Measurements from ENCODE around the gene LGALS3BP.

Gene LGALS3BP

DNA sequence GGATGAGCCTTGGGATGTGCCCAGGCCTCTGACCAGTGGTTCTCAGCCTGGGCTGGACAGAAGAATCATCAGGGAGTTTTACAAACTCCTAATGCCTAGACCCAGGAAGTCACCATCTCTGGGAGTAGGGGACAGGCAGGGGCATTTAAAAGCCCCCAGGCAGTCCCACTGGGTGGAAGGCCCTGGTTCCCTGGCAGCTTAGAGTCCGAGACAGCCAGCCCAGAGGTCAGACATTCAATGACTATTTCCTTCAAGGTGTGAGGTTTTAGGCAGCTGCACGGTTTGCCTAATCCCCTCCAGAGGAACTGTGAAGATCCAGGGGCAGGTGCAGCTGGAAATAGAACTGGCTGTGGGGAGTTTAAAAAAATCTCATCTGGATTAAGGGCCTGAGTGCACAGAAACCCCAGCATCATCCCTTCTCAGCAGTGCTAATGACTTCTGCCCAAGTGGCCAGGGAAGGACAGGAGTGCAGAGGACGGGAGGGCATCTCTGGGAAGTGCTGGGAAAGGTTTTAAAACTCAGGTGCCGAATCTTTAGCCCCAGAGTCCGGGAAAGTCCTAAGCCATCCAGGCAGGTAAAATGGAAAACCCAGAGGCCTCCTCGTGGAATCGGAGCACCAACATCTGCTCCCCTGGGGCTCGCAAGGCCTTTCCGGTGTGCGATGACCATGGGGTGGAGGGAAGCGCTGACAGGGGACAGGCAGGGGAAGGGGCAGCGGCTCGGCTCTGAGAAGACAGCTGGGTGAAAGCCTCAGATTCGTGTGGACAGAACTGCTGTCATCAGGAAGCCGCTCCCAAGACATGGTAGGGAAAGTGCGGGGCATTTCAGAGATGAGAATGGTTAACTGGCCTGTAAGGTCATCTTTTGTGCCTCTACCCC is 1.5 kb upstream of the LGALS3BP start:
- peaks cover 27% of the 10 kb centered on the region for H3K4me1 Mint-ChIP-seq
- no peaks in the 10 kb centered on the region for H3K36me3 Mint-ChIP-seq
- H3K4me3 Mint-ChIP-seq, result no peak overlapping the region
- no peak overlapping the region for H3K27ac Mint-ChIP-seq
- no peaks in the 10 kb centered on the region for H3K27me3 Mint-ChIP-seq
- H3K9me3 Mint-ChIP-seq, result no peaks in the 10 kb centered on the region

DNA sequence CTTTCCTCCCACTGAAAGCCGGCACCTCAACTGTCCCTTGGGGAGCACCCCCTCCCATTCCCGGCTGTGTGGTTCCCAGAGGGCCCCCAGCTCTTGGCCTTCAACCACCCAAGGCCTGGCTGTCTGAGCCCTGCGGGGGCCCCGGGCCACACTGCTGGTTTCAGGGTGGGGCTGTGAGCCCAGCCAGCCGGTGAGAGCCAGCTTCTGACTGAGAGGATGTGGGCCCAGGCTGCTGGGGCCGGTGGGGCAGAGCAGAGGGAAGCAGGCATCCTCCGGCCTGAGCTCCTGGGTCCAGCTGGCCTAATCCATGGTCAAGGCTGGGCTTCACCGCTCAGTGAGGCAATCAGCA is 875 bp upstream of the LGALS3BP start:
- H3K4me1 Mint-ChIP-seq, result peaks cover 26% of the 10 kb centered on the region
- H3K9me3 Mint-ChIP-seq, result no peaks in the 10 kb centered on the region
- no peaks in the 10 kb centered on the region for H3K27me3 Mint-ChIP-seq
- no peaks in the 10 kb centered on the region for H3K36me3 Mint-ChIP-seq
- peak overlapping the region; percentile 23 for H3K4me3 Mint-ChIP-seq
- H3K27ac Mint-ChIP-seq, result no peak overlapping the region

GRCh38 chr17:78977997-78978973 is 1.4 kb downstream of the LGALS3BP start:
- peak overlapping the region; percentile 79 for H3K4me3 Mint-ChIP-seq
- H3K27me3 Mint-ChIP-seq, result no peaks in the 10 kb centered on the region
- H3K27ac Mint-ChIP-seq, result peak overlapping the region; percentile 74
- no peaks in the 10 kb centered on the region for H3K9me3 Mint-ChIP-seq
- H3K36me3 Mint-ChIP-seq, result no peaks in the 10 kb centered on the region
- H3K4me1 Mint-ChIP-seq, result peaks cover 26% of the 10 kb centered on the region

GRCh38 chr17:78977681-78977943 is 2.1 kb downstream of the LGALS3BP start:
- Mint-ChIP-seq H3K4me1 (peaks cover 26% of the 10 kb centered on the region), H3K4me3 (peak overlapping the region; percentile 68), H3K27ac (no peak overlapping the region), H3K36me3 (no peaks in the 10 kb centered on the region), H3K9me3 (no peaks in the 10 kb centered on the region), H3K27me3 (no peaks in the 10 kb centered on the region)

- Mint-ChIP-seq H3K27ac (no peak overlapping the region), H3K9me3 (no peaks in the 10 kb centered on the region), H3K4me3 (peak overlapping the region; percentile 68), H3K36me3 (no peaks in the 10 kb centered on the region), H3K4me1 (peaks cover 26% of the 10 kb centered on the region), H3K27me3 (no peaks in the 10 kb centered on the region)
Measured at GRCh38 chr17:78976907-78977680, 2.6 kb downstream of the LGALS3BP start.

DNA sequence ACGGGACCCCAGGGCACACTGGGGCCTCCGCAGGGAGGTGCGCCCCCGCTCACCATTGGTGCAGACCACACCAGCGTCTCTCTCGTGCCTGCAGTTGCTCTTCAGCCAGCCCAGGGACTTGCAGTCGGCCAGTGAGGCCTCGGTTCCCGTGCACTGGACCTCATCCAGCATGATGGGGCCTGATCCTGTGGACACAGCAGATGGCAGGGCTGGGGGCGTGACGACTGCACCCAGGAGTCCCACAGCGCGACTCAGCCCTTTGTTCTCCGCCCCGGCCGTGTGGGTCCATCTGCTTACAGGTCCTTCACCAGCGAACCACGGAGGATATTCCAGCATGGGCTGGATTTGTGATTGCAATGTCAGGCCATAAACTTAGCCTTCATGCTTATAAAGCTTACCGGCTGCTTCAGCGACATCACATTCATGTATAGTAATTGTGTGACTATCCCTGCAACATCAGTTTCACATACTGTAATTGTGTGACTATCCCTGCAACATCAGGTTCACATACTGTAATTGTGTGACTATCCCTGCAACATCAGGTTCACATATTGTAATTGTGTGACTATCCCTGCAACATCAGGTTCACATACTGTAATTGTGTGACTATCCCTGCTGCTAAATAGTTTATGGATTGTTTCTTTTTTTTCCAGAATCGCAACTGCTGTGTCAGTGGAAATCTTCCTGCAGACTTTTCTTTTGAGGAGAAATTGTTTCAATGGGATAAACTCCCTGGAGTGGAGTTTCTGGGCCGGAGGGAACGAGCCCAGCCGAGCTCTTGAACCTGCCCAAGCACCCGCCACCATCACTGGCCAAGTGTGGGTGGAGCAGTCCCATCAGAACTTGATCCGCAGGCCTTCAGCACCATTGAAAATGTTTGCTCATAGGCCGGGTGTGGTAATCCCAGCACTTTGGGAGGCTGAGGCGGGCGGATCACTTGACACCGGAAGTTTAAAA is 4.8 kb downstream of the LGALS3BP start:
- peaks cover 38% of the 10 kb centered on the region for H3K4me1 Mint-ChIP-seq
- no peak overlapping the region for H3K27ac Mint-ChIP-seq
- H3K36me3 Mint-ChIP-seq, result peaks cover 1% of the 10 kb centered on the region
- no peaks in the 10 kb centered on the region for H3K9me3 Mint-ChIP-seq
- H3K27me3 Mint-ChIP-seq, result no peaks in the 10 kb centered on the region
- H3K4me3 Mint-ChIP-seq, result no peak overlapping the region

DNA sequence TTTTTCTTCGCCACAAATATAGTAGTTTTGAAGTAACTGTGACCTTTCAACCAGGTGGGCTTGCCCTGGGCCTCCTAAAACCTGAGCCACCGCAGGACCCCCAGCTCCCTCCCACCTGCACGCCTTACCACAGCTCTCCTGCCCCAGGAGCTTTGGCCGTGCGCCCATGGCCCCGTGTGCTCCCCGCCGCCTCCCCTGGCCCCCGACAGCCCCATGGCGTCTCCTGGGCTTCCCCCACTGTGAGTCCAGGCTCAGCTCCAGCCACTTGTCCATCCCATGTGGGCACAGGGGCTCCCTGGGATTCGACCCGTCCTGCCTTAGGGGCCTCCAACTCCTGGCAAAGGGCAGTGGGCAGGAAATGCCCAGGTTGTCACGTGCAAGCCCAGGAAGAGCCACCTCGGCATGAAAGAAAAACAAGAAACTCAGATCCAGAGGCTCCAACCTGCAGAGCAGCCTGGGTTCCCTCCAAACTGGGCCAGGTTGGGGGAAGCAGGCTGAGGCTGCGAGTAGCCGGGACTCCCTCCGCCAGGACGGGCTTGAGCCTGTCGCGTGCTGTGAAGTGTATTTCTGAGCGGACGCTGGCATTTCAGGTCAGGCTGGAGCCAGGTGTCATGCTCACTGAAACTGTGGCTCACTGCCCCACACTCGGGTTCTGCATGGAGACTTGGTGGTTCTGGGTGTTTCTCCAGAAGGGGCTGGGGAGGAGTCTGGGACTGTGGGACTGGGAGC is 5.8 kb downstream of the LGALS3BP start:
- Mint-ChIP-seq H3K36me3 (peaks cover 1% of the 10 kb centered on the region), H3K4me3 (no peak overlapping the region), H3K9me3 (no peaks in the 10 kb centered on the region), H3K4me1 (peaks cover 35% of the 10 kb centered on the region), H3K27ac (no peak overlapping the region), H3K27me3 (no peaks in the 10 kb centered on the region)

DNA sequence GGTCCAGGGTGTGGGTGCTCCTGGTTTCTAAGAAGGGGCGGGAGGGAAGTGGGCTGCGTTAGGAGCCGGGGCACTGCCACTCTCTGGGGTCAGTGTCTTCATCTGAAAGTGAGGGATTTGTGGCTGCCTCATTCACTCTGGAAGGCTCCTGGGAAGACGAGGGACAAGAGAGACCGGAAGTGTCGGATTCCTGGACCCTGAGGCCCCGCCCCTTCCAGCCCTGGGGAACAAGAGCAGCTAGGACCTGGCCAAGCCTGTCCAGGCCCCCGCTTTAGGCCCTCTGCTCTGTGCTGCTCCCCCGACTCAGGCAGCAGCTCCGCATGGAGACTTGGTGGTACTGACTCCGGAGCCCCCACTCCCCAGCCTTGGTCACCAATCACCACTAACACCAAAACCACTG is 6.5 kb downstream of the LGALS3BP start:
- H3K9me3 Mint-ChIP-seq, result no peaks in the 10 kb centered on the region
- H3K27me3 Mint-ChIP-seq, result no peaks in the 10 kb centered on the region

DNA sequence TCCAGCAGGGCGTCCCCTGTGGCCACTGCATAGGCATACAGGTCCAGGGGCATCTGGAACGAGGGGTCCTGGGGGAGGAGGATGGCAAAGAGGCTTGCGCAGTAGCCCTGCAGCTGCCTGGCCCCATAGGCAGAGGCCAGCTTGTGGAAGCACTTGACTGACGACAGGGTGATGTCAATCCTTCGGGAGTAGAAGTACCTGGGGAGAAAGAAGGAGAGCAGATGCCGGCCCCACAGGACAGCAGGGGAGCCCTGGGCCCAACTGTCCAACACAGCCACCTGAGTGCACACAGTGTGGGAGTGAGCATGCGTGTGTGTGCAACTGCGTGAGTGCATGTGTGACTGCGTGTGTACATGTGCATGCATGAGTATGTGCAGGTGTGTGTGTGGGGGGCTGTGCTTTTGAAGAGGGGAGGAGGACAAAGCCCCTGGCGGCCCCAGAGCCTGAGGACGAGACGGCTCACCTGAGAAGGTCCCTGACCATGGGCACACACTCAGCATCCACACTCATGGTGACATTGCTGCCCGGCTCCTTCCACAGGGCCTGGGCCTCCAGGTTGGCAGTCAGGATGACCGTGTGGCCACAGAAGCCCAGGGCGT is 7.1 kb downstream of the LGALS3BP start:
- Mint-ChIP-seq H3K4me3 (no peak overlapping the region), H3K27me3 (no peaks in the 10 kb centered on the region), H3K9me3 (no peaks in the 10 kb centered on the region), H3K27ac (peak overlapping the region; percentile 77), H3K36me3 (peaks cover 1% of the 10 kb centered on the region), H3K4me1 (peaks cover 27% of the 10 kb centered on the region)

More for the DNA sequence above, 6.5 kb downstream of the LGALS3BP start:
- Mint-ChIP-seq H3K4me1 (peaks cover 33% of the 10 kb centered on the region), H3K4me3 (no peak overlapping the region), H3K27ac (no peak overlapping the region), H3K36me3 (peaks cover 1% of the 10 kb centered on the region)

DNA sequence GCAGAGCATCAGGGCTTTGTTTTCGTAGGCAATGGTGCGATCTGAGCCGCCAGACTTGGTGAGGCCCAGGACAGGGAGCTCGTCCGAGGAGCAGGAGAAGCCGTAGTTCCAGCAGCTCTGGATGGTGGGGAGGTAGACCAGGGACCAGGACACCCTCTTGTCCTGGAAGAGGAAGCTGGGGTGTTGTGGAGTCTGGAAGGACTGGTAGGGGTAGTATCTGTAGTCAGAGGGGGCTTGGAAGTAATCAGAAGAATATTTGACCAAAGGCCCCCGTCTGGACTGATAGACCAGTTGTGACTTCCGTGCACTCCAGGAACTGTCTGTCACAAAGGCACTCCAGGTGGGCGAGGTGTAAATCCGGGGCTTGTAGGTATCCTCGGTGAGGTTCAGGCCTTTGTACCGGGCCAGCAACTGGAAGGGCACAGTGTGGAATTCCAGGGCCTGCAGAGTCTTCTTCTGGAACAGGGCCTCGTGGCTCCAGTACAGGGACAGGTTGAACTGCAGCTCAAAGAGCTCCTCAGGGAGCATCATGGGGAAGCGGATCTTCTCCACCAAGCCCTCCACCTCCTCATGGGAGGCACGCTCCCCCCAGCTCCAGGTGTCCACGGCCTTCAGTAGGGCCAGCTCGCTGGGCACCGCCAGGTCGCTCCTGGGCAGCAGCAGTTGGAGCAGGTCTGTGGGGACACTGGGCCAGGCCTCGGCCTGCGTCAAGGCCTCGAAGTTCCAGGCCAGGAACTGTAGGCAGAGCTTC is 7.8 kb downstream of the LGALS3BP start:
- no peak overlapping the region for H3K27ac Mint-ChIP-seq
- peaks cover 1% of the 10 kb centered on the region for H3K36me3 Mint-ChIP-seq
- H3K27me3 Mint-ChIP-seq, result no peaks in the 10 kb centered on the region
- H3K4me3 Mint-ChIP-seq, result no peak overlapping the region
- H3K9me3 Mint-ChIP-seq, result no peaks in the 10 kb centered on the region
- H3K4me1 Mint-ChIP-seq, result peaks cover 21% of the 10 kb centered on the region

- H3K4me3 Mint-ChIP-seq, result no peak overlapping the region
- H3K9me3 Mint-ChIP-seq, result no peaks in the 10 kb centered on the region
- H3K27ac Mint-ChIP-seq, result peak overlapping the region; percentile 59
- no peaks in the 10 kb centered on the region for H3K27me3 Mint-ChIP-seq
- peaks cover 1% of the 10 kb centered on the region for H3K36me3 Mint-ChIP-seq
- peaks cover 16% of the 10 kb centered on the region for H3K4me1 Mint-ChIP-seq
Measured at GRCh38 chr17:78970834-78971755, 8.6 kb downstream of the LGALS3BP start.

- Mint-ChIP-seq H3K4me3 (no peak overlapping the region), H3K27ac (no peak overlapping the region), H3K9me3 (no peaks in the 10 kb centered on the region), H3K27me3 (no peaks in the 10 kb centered on the region), H3K4me1 (peaks cover 12% of the 10 kb centered on the region), H3K36me3 (peaks cover 1% of the 10 kb centered on the region)
Measured at GRCh38 chr17:78969865-78970264, 9.9 kb downstream of the LGALS3BP start.

Data from activated naive CD4-positive, alpha-beta T cell treated with anti-CD3 and anti-CD28 coated beads, Interleukin-2, amount 50 U/mL, for 24 hours (primary cell).